GM20000 (cell line): ENCODE results near the gene MRPL51.

Experiments
- DNase-seq: peaks from one replicate; pipeline ENCODE4 v3.0.0; 2012; ENCODE audit warnings: low spot score
- CTCF ChIP-seq: IDR thresholded peaks from 2 replicates; pipeline ENCODE4 v1.5.1; 2012; ENCODE audit warnings: mild to moderate bottlenecking, control low read depth; ENCODE audit errors: extremely low read depth, missing control alignments

The MRPL51 gene

GRCh38 chr12:6538420-6539313 lies 45.6 kb upstream of the MRPL51 start:
- TF ChIP-seq CTCF: no peak
- peak; percentile 33 for DNase-seq

DNA sequence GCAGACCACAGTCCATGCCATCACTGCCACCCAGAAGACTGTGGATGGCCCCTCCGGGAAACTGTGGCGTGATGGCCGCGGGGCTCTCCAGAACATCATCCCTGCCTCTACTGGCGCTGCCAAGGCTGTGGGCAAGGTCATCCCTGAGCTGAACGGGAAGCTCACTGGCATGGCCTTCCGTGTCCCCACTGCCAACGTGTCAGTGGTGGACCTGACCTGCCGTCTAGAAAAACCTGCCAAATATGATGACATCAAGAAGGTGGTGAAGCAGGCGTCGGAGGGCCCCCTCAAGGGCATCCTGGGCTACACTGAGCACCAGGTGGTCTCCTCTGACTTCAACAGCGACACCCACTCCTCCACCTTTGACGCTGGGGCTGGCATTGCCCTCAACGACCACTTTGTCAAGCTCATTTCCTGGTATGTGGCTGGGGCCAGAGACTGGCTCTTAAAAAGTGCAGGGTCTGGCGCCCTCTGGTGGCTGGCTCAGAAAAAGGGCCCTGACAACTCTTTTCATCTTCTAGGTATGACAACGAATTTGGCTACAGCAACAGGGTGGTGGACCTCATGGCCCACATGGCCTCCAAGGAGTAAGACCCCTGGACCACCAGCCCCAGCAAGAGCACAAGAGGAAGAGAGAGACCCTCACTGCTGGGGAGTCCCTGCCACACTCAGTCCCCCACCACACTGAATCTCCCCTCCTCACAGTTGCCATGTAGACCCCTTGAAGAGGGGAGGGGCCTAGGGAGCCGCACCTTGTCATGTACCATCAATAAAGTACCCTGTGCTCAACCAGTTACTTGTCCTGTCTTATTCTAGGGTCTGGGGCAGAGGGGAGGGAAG lies 44.7 kb upstream of the MRPL51 start:
- DNase-seq: peak; percentile 70

GRCh38 chr12:6536894-6537579 lies 44.0 kb upstream of the MRPL51 start:
- no peak for DNase-seq
- TF ChIP-seq CTCF: no peak

More for the DNA sequence above, 44.7 kb upstream of the MRPL51 start:
- peak; percentile 82 for TF ChIP-seq CTCF

DNA sequence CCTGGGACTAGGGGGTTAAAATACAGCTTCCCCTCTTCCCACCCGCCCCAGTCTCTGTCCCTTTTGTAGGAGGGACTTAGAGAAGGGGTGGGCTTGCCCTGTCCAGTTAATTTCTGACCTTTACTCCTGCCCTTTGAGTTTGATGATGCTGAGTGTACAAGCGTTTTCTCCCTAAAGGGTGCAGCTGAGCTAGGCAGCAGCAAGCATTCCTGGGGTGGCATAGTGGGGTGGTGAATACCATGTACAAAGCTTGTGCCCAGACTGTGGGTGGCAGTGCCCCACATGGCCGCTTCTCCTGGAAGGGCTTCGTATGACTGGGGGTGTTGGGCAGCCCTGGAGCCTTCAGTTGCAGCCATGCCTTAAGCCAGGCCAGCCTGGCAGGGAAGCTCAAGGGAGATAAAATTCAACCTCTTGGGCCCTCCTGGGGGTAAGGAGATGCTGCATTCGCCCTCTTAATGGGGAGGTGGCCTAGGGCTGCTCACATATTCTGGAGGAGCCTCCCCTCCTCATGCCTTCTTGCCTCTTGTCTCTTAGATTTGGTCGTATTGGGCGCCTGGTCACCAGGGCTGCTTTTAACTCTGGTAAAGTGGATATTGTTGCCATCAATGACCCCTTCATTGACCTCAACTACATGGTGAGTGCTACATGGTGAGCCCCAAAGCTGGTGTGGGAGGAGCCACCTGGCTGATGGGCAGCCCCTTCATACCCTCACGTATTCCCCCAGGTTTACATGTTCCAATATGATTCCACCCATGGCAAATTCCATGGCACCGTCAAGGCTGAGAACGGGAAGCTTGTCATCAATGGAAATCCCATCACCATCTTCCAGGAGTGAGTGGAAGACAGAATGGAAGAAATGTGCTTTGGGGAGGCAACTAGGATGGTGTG lies 43.1 kb upstream of the MRPL51 start:
- TF ChIP-seq CTCF: no peak
- no peak for DNase-seq

- no peak for DNase-seq
Measured at GRCh38 chr12:6535697-6535946, 42.6 kb upstream of the MRPL51 start.

More at GRCh38 chr12:6535697-6535946, 42.6 kb upstream of the MRPL51 start:
- TF ChIP-seq CTCF: no peak
